OCI-LY3 (cell line): Measurements from ENCODE around the gene GPR42.

Source experiments
- H2AFZ ChIP-seq: fragments of 200-600, 300-600 bp; shearing (Covaris generic); 2 replicates; pipeline ENCODE4 v1.6.0; 2014; ENCODE audit warnings: antibody characterized with exemption, low read depth, low read length
- H3K27ac ChIP-seq: fragments of 200-600, 300-600 bp; sonication (generic); 2 replicates; pipeline ENCODE4 v1.5.1; 2014; ENCODE audit warnings: mild to moderate bottlenecking, low read length, moderate library complexity, mixed read lengths
- H3K27me3 ChIP-seq: fragments of 200-600, 300-600 bp; sonication (generic); 2 replicates; pipeline ENCODE4 v1.6.1; 2014; ENCODE audit warnings: low read depth, low read length, mixed read lengths
- H3K36me3 ChIP-seq: fragments of 200-600, 300-600 bp; sonication (generic); replicated peaks from 2 replicates; pipeline ENCODE3; 2014; ENCODE audit warnings: low read depth, low read length, mixed read lengths
- H3K4me1 ChIP-seq: fragments of 300-600, 200-600 bp; sonication (generic); 2 replicates; pipeline ENCODE4 v1.6.1; 2014; ENCODE audit warnings: low read length, mixed read lengths
- H3K4me2 ChIP-seq: fragments of 200-600, 300-600 bp; sonication (generic); 2 replicates; pipeline ENCODE4 v1.6.1; 2014; ENCODE audit warnings: low read length, mixed read lengths
- H3K4me3 ChIP-seq: fragments of 300-600, 200-600 bp; sonication (generic); 2 replicates; pipeline ENCODE4 v1.5.1; 2014; ENCODE audit warnings: antibody characterized with exemption, mild to moderate bottlenecking, low read length, moderate library complexity
- H3K79me2 ChIP-seq: fragments of 300-600, 200-600 bp; shearing (Covaris generic); 2 replicates; pipeline ENCODE4 v1.6.1; 2014; ENCODE audit warnings: mild to moderate bottlenecking, low read length, mixed read lengths
- H3K9ac ChIP-seq: fragments of 300-600, 200-600 bp; shearing (Covaris generic); 2 replicates; pipeline ENCODE4 v1.6.0; 2014; ENCODE audit warnings: mild to moderate bottlenecking, low read length, moderate library complexity
- H3K9me3 ChIP-seq: fragments of 200-600, 300-600 bp; shearing (Covaris generic); 2 replicates; pipeline ENCODE4 v1.6.1; 2014; ENCODE audit warnings: low read length, mixed read lengths; ENCODE audit not compliant: insufficient read depth
- H4K20me1 ChIP-seq: fragments of 200-600, 300-600 bp; sonication (generic); 2 replicates; pipeline ENCODE4 v1.6.1; 2016; ENCODE audit warnings: low read length, mixed read lengths; ENCODE audit not compliant: insufficient read depth
- EZH2phosphoT487 ChIP-seq: fragments of 200-600 bp; shearing (Covaris generic); IDR thresholded peaks from 2 replicates; pipeline ENCODE4 v1.6.1; 2018; ENCODE audit warnings: antibody characterized with exemption, mixed run types, low read depth
- TF ChIP-seq, protein P1 (sequence below): fragments of 200-600, 300-600 bp; sonication (generic); IDR thresholded peaks from 2 replicates; pipeline ENCODE4 v1.5.1; 2014; ENCODE audit warnings: antibody characterized with exemption, low read length, low read depth

The GPR42 gene

GRCh38 chr19:35403116-35403760, 32.4 kb downstream of the GPR42 start:
- no peaks in the 10 kb centered on the region for H3K9me3 ChIP-seq

DNA sequence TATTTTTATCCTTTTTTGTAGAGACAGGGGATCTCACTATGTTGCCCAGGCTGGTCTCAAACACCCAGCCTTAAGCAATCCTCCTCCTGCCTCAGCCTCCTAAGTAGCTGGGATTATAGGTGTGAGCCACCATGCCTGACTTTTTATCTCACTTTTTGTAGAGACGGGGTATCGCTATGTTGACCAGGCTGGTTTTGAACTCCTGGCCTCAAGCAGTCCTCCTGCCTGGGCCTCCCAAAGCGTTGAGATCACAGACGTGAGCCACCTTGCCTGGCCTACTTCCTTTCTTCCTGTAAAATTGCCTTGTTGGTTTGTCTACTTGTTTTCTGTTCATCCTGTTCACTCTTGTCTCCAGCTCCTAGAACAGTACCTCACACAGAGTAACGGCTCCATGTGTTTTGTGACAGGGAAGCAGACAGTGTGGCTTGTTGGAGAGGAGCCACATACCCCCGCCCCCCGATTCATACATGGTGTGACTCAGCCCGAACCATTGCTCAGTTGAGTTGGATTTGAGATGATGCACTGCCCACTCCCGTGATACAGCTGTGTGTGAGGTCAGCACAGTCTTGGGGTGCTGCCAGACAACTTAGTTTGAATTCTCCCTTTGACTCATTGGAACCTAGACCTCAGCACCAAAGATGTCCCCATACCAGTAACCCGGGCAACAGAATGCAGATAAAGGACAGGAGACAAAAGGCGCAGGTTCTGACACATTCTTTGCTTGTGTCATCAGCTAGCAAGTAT, 34.2 kb downstream of the GPR42 start:
- Histone ChIP-seq H3K4me3 (no peak overlapping the region), H3K36me3 (no peaks in the 10 kb centered on the region), H3K9me3 (no peaks in the 10 kb centered on the region), H3K9ac (no peak overlapping the region), H3K4me1 (peaks cover 13% of the 10 kb centered on the region), H3K4me2 (no peak overlapping the region), H4K20me1 (no peaks in the 10 kb centered on the region), H3K79me2 (no peaks in the 10 kb centered on the region), H3K27me3 (peaks cover 40% of the 10 kb centered on the region), H2AFZ (no peak overlapping the region), H3K27ac (no peak overlapping the region)
- TF ChIP-seq, protein P1, sequence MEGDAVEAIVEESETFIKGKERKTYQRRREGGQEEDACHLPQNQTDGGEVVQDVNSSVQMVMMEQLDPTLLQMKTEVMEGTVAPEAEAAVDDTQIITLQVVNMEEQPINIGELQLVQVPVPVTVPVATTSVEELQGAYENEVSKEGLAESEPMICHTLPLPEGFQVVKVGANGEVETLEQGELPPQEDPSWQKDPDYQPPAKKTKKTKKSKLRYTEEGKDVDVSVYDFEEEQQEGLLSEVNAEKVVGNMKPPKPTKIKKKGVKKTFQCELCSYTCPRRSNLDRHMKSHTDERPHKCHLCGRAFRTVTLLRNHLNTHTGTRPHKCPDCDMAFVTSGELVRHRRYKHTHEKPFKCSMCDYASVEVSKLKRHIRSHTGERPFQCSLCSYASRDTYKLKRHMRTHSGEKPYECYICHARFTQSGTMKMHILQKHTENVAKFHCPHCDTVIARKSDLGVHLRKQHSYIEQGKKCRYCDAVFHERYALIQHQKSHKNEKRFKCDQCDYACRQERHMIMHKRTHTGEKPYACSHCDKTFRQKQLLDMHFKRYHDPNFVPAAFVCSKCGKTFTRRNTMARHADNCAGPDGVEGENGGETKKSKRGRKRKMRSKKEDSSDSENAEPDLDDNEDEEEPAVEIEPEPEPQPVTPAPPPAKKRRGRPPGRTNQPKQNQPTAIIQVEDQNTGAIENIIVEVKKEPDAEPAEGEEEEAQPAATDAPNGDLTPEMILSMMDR = no peak
- no peak for TF ChIP-seq EZH2phosphoT487

More at GRCh38 chr19:35403116-35403760, 32.4 kb downstream of the GPR42 start:
- H3K4me1 ChIP-seq = peaks cover 6% of the 10 kb centered on the region
- TF ChIP-seq EZH2phosphoT487 = no peak
- TF ChIP-seq, protein P1 = no peak
- no peaks in the 10 kb centered on the region for H3K79me2 ChIP-seq
- H3K27me3 ChIP-seq = peaks cover 30% of the 10 kb centered on the region
- no peak overlapping the region for H3K9ac ChIP-seq
- no peak overlapping the region for H3K4me3 ChIP-seq
- H3K27ac ChIP-seq = no peak overlapping the region
- no peaks in the 10 kb centered on the region for H4K20me1 ChIP-seq
- no peaks in the 10 kb centered on the region for H3K36me3 ChIP-seq
- H3K4me2 ChIP-seq = no peak overlapping the region
- no peak overlapping the region for H2AFZ ChIP-seq

DNA sequence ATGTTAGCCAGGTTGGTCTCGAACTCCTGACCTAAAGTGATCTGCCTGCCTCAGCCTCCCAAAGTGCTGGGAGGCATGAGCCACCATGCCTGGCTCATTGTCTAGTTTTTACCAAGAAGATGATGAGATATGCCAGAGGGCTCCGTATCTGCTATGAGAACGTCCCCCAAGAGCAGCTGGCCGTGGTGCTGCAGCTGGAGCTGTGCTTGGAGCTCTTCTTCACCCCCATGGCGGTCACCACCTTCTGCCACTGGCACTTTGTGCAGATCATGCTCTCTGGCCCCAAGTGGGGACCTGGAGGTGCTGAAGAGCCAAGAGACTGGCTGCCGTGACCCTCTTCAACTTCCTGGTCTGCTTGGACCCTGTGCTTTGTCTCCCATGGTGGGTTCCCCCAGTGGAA, 36.8 kb downstream of the GPR42 start:
- Histone ChIP-seq H2AFZ (no peak overlapping the region), H3K79me2 (no peaks in the 10 kb centered on the region), H4K20me1 (no peaks in the 10 kb centered on the region), H3K9ac (no peak overlapping the region), H3K4me2 (no peak overlapping the region), H3K4me3 (no peak overlapping the region), H3K27ac (no peak overlapping the region), H3K4me1 (peaks cover 13% of the 10 kb centered on the region), H3K27me3 (peaks cover 50% of the 10 kb centered on the region), H3K36me3 (no peaks in the 10 kb centered on the region), H3K9me3 (no peaks in the 10 kb centered on the region)
- TF ChIP-seq EZH2phosphoT487 = no peak
- TF ChIP-seq, protein P1 = no peak

DNA sequence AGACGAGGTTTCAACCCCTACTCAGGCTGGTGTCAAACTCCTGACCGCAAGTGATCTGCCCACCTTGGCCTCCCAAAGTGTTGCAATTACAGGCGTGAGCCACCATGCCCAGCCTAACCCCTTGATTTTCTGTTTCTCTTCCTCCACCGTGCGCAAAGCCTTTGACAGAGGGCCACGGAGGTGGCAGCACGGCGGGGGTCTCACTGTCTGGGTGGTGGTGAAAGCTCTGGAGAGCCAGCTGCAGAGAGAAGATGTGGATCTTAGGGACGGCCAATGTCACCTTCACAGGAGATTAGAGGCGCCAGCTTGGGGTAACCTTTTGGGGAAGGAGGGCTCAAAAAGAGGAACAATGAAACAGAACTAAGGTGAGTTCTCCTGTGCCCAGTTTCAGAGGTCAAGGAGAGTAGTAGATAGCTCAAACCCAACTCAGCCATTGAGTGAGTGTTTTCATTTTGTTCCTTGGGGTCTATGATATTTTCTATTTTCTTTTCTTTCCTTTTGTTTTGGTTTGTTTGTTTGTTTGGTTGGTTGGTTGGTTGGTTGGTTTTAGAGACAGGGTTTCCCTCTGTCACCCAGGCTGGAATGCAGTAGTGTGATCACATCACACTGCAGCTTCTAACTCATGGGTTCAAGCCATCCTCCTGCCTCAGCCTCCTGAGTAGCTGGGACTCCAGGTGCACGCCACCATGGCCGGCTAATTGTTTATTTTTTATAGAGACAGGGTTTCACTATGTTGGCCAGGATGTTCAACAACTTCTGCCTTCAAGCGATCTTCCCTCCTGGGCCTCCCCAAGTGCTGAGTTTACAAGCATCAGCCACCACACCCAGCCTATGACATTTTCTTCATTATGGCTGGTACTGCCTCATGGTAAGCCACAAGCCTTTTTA, 37.7 kb downstream of the GPR42 start:
- H3K9ac ChIP-seq = no peak overlapping the region
- H3K36me3 ChIP-seq = no peaks in the 10 kb centered on the region
- no peak overlapping the region for H3K27ac ChIP-seq
- H3K4me2 ChIP-seq = peak overlapping the region; percentile 41
- no peaks in the 10 kb centered on the region for H3K79me2 ChIP-seq
- H3K4me1 ChIP-seq = peaks cover 13% of the 10 kb centered on the region
- H3K4me3 ChIP-seq = no peak overlapping the region
- no peak overlapping the region for H2AFZ ChIP-seq
- no peaks in the 10 kb centered on the region for H3K9me3 ChIP-seq
- peaks cover 57% of the 10 kb centered on the region for H3K27me3 ChIP-seq
- TF ChIP-seq EZH2phosphoT487 = no peak
- TF ChIP-seq, protein P1 = no peak
- H4K20me1 ChIP-seq = no peaks in the 10 kb centered on the region
